SK-N-SH (cell line): ENCODE results near the gene COL25A1. TPM values are rescaled to one million over a fixed set of nuclear protein-coding genes. Genes with fewer than 3 reads are reported as not detected.

Experiments used
- CTCF ChIA-PET: fragments of 300-600, 350-600 bp; formaldehyde crosslinking; extraction: SDS; loops from one replicate; lab custom pipeline; 2021; lab: Yijun Ruan, JAX
- POLR2A ChIA-PET: fragments of 350-600 bp; sonication (Branson Sonifier 250); formaldehyde crosslinking; extraction: SDS; loops from one replicate; lab custom pipeline; 2020; ENCODE audit warnings: antibody characterized with exemption, inconsistent platforms; lab: Yijun Ruan, JAX
- DNase-seq: peaks from one replicate; pipeline ENCODE4 v3.0.0; 2012
- H2AFZ ChIP-seq: fragments of 200-600 bp; sonication (generic); 2 replicates; pipeline ENCODE4 v1.8.1; 2016; ENCODE audit warnings: antibody characterized with exemption, mild to moderate bottlenecking, low read depth
- H3F3A ChIP-seq: fragments of 200-600 bp; sonication (generic); replicated peaks from 2 replicates; pipeline ENCODE3; 2016; ENCODE audit warnings: antibody characterized with exemption, mild to moderate bottlenecking; ENCODE audit not compliant: insufficient read depth
- H3K27ac ChIP-seq, 2 experiments: fragments of 200-500 bp in 1 of 2; fragments of 200-600 bp in 1 of 2; sonication (Bioruptor generic) in 1 of 2; sonication (generic), shearing (Covaris generic) in 1 of 2; 2 replicates each; pipeline versions ENCODE4 v1.5.1 to v1.6.1; 2014 to 2016; ENCODE audit warnings: low read depth in 2 of 2, inconsistent platforms in 1 of 2, low read length in 1 of 2, mild to moderate bottlenecking in 1 of 2, mixed read lengths in 1 of 2
- H3K27me3 ChIP-seq: fragments of 200-600 bp; sonication (generic), shearing (Covaris generic); 2 replicates; pipeline ENCODE4 v1.6.1; 2016; ENCODE audit warnings: mixed run types; ENCODE audit not compliant: insufficient read depth
- H3K36me3 ChIP-seq, 2 experiments: fragments of 200-500 bp in 1 of 2; fragments of 200-600 bp in 1 of 2; sonication (Bioruptor generic) in 1 of 2; sonication (generic) in 1 of 2; replicated peaks in 1 of 2; 2 replicates each; pipeline versions ENCODE3 to v1.5.1; 2014 to 2016; ENCODE audit warnings: low read length in 1 of 2, mild to moderate bottlenecking in 1 of 2; ENCODE audit not compliant: insufficient read depth in 2 of 2, control insufficient read depth in 1 of 2
- H3K4me1 ChIP-seq, 2 experiments: fragments of 200-500 bp in 1 of 2; fragments of 200-600 bp in 1 of 2; sonication (Bioruptor generic) in 1 of 2; sonication (generic), shearing (Covaris generic) in 1 of 2; 2 replicates each; pipeline versions ENCODE4 v1.5.1 to v1.6.1; 2014 to 2016; ENCODE audit warnings: low read depth in 1 of 2, low read length in 1 of 2, mixed run types in 1 of 2; ENCODE audit not compliant: insufficient read depth in 2 of 2, control insufficient read depth in 1 of 2
- H3K4me2 ChIP-seq: fragments of 200-600 bp; sonication (generic), shearing (Covaris generic); 2 replicates; pipeline ENCODE4 v1.6.1; 2017; ENCODE audit warnings: mixed run types
- H3K4me3 ChIP-seq, 2 experiments: fragments of 200-500 bp in 1 of 2; fragments of 200-600 bp in 1 of 2; sonication (Bioruptor generic) in 1 of 2; sonication (generic), shearing (Covaris generic) in 1 of 2; 2 replicates each; pipeline versions ENCODE4 v1.5.1 to v1.8.1; 2014 to 2016; ENCODE audit warnings: low read depth in 2 of 2, inconsistent platforms in 1 of 2, low read length in 1 of 2, mild to moderate bottlenecking in 1 of 2, mixed read lengths in 1 of 2, moderate library complexity in 1 of 2
- H3K79me2 ChIP-seq: fragments of 200-600 bp; sonication (generic); 2 replicates; pipeline ENCODE4 v1.8.1; 2017; ENCODE audit warnings: mild to moderate bottlenecking; ENCODE audit not compliant: insufficient read depth
- H3K9ac ChIP-seq: fragments of 200-600 bp; sonication (generic); 2 replicates; pipeline ENCODE4 v1.6.1; 2017; ENCODE audit warnings: mixed run types
- H3K9me2 ChIP-seq: fragments of 200-600 bp; sonication (generic); 2 replicates; pipeline ENCODE4 v1.6.1; 2017; ENCODE audit warnings: mixed run types
- H3K9me3 ChIP-seq: fragments of 200-600 bp; sonication (generic); 2 replicates; pipeline ENCODE4 v1.6.1; 2017; ENCODE audit warnings: mixed run types, mild to moderate bottlenecking, moderate library complexity
- H4K20me1 ChIP-seq: fragments of 200-600 bp; sonication (generic); 2 replicates; pipeline ENCODE4 v1.6.1; 2017; ENCODE audit warnings: mild to moderate bottlenecking, mixed run types; ENCODE audit not compliant: insufficient read depth
- ELF1 ChIP-seq: IDR thresholded peaks from 2 replicates; pipeline ENCODE4 v1.4.0; 2012
- EZH2phosphoT487 ChIP-seq: fragments of 200-600 bp; sonication (generic); IDR thresholded peaks from 2 replicates; pipeline ENCODE4 v1.6.1; 2017; ENCODE audit warnings: low read depth, mixed run types, mild to moderate bottlenecking, antibody characterized with exemption, moderate library complexity, borderline replicate concordance
- FOXM1 ChIP-seq: IDR thresholded peaks from 2 replicates; pipeline ENCODE4 v1.4.0; 2012; ENCODE audit warnings: low read depth, mild to moderate bottlenecking
- GABPA ChIP-seq: IDR thresholded peaks from 2 replicates; pipeline ENCODE4 v1.4.0; 2012; ENCODE audit warnings: low read depth, mild to moderate bottlenecking
- JUND ChIP-seq: IDR thresholded peaks from 2 replicates; pipeline ENCODE4 v1.4.0; 2012
- MEF2A ChIP-seq: IDR thresholded peaks from 2 replicates; pipeline ENCODE4 v1.4.0; 2012; ENCODE audit warnings: low read depth, borderline replicate concordance
- NFIC ChIP-seq: IDR thresholded peaks from 2 replicates; pipeline ENCODE4 v1.4.0; 2012; ENCODE audit warnings: borderline replicate concordance
- PBX3 ChIP-seq: IDR thresholded peaks from 2 replicates; pipeline ENCODE4; 2012
- RAD21 ChIP-seq: IDR thresholded peaks from 2 replicates; pipeline ENCODE4 v1.6.1; 2012; ENCODE audit warnings: mild to moderate bottlenecking, low read length
- REST ChIP-seq: IDR thresholded peaks from 2 replicates; pipeline ENCODE4 v1.6.1; 2012; ENCODE audit warnings: mild to moderate bottlenecking, low read depth, low read length, moderate library complexity
- SIN3A ChIP-seq: IDR thresholded peaks from 2 replicates; pipeline ENCODE4 v1.6.1; 2012; ENCODE audit warnings: low read depth, mild to moderate bottlenecking, low read length, moderate library complexity, borderline replicate concordance
- SMC3 ChIP-seq: IDR thresholded peaks from 2 replicates; pipeline ENCODE4 v1.6.1; 2012; ENCODE audit warnings: low read depth, low read length, improper control_type of control experiment
- TEAD4 ChIP-seq: IDR thresholded peaks from 2 replicates; pipeline ENCODE4 v1.4.0; 2012; ENCODE audit warnings: mild to moderate bottlenecking, borderline replicate concordance; ENCODE audit not compliant: insufficient read depth
- YY1 ChIP-seq: IDR thresholded peaks from 2 replicates; pipeline ENCODE4 v1.4.0; 2012; ENCODE audit warnings: low read depth, mild to moderate bottlenecking
- ZBTB33 ChIP-seq: IDR thresholded peaks from 2 replicates; pipeline ENCODE4 v1.4.0; 2012; ENCODE audit warnings: low read depth, borderline replicate concordance
- WGBS: methylation state at CpG from one replicate; pipeline ENCODE4 v1.1.6; 2017; ENCODE audit warnings: low lambda C conversion rate; 5-methylcytosine and 5-hydroxymethylcytosine counted together
- polyA plus RNA-seq, 3 experiments: library from polyadenylated mRNA; depleted of rRNA; stranded (reverse); fragments of >200 nt; gene quantifications; 2 replicates each; pipeline ENCODE4 v1.2.3, GENCODE V29; 2012

Gene COL25A1
- polyA plus RNA-seq, 1 of the 3 experiments (the other 2 are of a cell fraction), result not detected

- Histone ChIP-seq H3K4me3 (peak overlapping the region; percentile 40 to 58), H3K79me2 (no peaks in the 10 kb centered on the region), H3K4me2 (peak overlapping the region; percentile 86), H3K36me3 (no peaks in the 10 kb centered on the region), H3K9me2 (no peaks in the 10 kb centered on the region)
- POLR2A ChIA-PET, result no interaction called here
- TF ChIP-seq SMC3, result no peak
- TF ChIP-seq PBX3, result no peak
- no peak for TF ChIP-seq JUND
- no peak for TF ChIP-seq MEF2A
- no peak for TF ChIP-seq EZH2phosphoT487
- no peak for TF ChIP-seq FOXM1
- TF ChIP-seq YY1, result no peak
- TF ChIP-seq, all 33 proteins: peak for 0
- H3K4me1 ChIP-seq, result peaks cover 5 to 9% of the 10 kb centered on the region in 2 experiments; a peak in 2 of 4 replicates
- DNase-seq, result no peak
- H3K9me3 ChIP-seq, result no peaks in the 10 kb centered on the region
- H4K20me1 ChIP-seq, result no peaks in the 10 kb centered on the region
- WGBS, result 4% methylated on average over 11 of the region's 11 CpGs
- CTCF ChIA-PET, result no interaction called here
- H2AFZ ChIP-seq, result peak overlapping the region; percentile 63; the same call in 1 of the 2 replicates
- H3K9ac ChIP-seq, result no peak overlapping the region
- no peak overlapping the region for H3K27ac ChIP-seq
- H3K27me3 ChIP-seq, result peaks cover 44% of the 10 kb centered on the region
- H3F3A ChIP-seq, result no peaks in the 10 kb centered on the region
Observed at GRCh38 chr4:108763226-108763593, 539.2 kb downstream of the COL25A1 start.

- Histone ChIP-seq H3K79me2 (no peaks in the 10 kb centered on the region), H3K9ac (no peak within 1 kb of the TSS), H3K27me3 (peaks cover 43% of the 10 kb centered on the region), H4K20me1 (no peaks in the 10 kb centered on the region), H3K9me2 (no peaks in the 10 kb centered on the region), H3K36me3 (no peaks in the 10 kb centered on the region), H3K27ac (no peak within 1 kb of the TSS), H3K9me3 (no peaks in the 10 kb centered on the region), H3F3A (no peaks in the 10 kb centered on the region), H3K4me3 (peak within 1 kb of the TSS; percentile 40 to 58), H3K4me1 (peaks cover 5 to 9% of the 10 kb centered on the region in 2 experiments; a peak in 2 of 4 replicates), H3K4me2 (peak within 1 kb of the TSS; percentile 86), H2AFZ (peak within 1 kb of the TSS; percentile 63; the same call in 1 of the 2 replicates)
- POLR2A ChIA-PET, result no interaction called here
- CTCF ChIA-PET, result interaction anchor here (1.2 kb wide), 1 partner anchor 11 kb away, joined by 3 read pairs; no protein-coding TSS in a partner anchor
- peak; percentile 55 for DNase-seq
- TF ChIP-seq GABPA (no peak), TEAD4 (no peak), RAD21 (no peak), SIN3A (no peak), EZH2phosphoT487 (no peak), ZBTB33 (no peak), ELF1 (no peak), MEF2A (no peak), NFIC (no peak), REST (no peak)
- WGBS, result 2% methylated on average over 42 of the region's 61 CpGs
Observed at GRCh38 chr4:108762559-108763225, 539.8 kb downstream of the COL25A1 start, which contains the start of gene ETNPPL. ETNPPL (minus strand) TSS chr4:108763053; CDS start chr4:108762898, 155 bp downstream.
